Left ventricle myocardium superior (tissue), 1 donor: ENCODE data around the gene FKBP9. TPM values are rescaled to one million over a fixed set of nuclear protein-coding genes. Genes with fewer than 3 reads are reported as not detected.
"Not testable (repeated sequence)": the region's sequence is repeated elsewhere in the genome, so short reads cannot be mapped to it uniquely, and the experiment has no call there.

ENCODE experiments used
- ATAC-seq: fragments of 200-7000 bp; cut with Tn5 transposase; one replicate; pipeline ENCODE4 v1.9.1; 2020; ENCODE audit warnings: mild to moderate bottlenecking, moderate library complexity
- DNase-seq: peaks from one replicate; pipeline ENCODE4 v3.0.0-alpha.2; 2020
- intact Hi-C: fragments of 100-400 bp; cut with micrococcal nuclease; formaldehyde crosslinking; loops from one replicate; pipeline ENCODE4 v1.11.0; 2022
- total RNA-seq: library from RNA; stranded (reverse); fragmentation: NEBNext Ultra II Directional; extraction: Animal tissue kit (Norgen Biotek cat#: 25700); gene quantifications from one replicate; pipeline ENCODE4 v1.2.1, GENCODE V29; 2021
- donor health status: DM: no; HTN: yes; CAD: no; lungs with severe emphysema.

FKBP9 gene
- total RNA-seq, 1 donor from 2014 or later, result 143 TPM

- ATAC-seq (peak; percentile 94), DNase-seq (peak; percentile 52)
- intact Hi-C loops, result not testable (repeated sequence)
Observed at GRCh38 chr7:32998361-32999171, 41.3 kb downstream of the FKBP9 start.

GRCh38 chr7:32999380-32999779 lies 42.1 kb downstream of the FKBP9 start:
- ATAC-seq, DNase-seq, intact Hi-C loops: not testable (repeated sequence)

GRCh38 chr7:33003111-33003510 lies 45.9 kb downstream of the FKBP9 start:
- DNase-seq, ATAC-seq, intact Hi-C loops: not testable (repeated sequence)

- ATAC-seq, DNase-seq, intact Hi-C loops: not testable (repeated sequence)
Observed at GRCh38 chr7:33004104-33004616, 46.9 kb downstream of the FKBP9 start.

GRCh38 chr7:33005193-33005592 lies 48.0 kb downstream of the FKBP9 start:
- DNase-seq, intact Hi-C loops, ATAC-seq: not testable (repeated sequence)

GRCh38 chr7:33005690-33006089 lies 48.5 kb downstream of the FKBP9 start:
- intact Hi-C loops, DNase-seq, ATAC-seq: not testable (repeated sequence)

- DNase-seq, result no peak
- ATAC-seq, result no peak
- intact Hi-C loops, result no loop called here
Observed at GRCh38 chr7:33009734-33010133, 52.5 kb downstream of the FKBP9 start.

GRCh38 chr7:33012364-33012763 lies 55.1 kb downstream of the FKBP9 start:
- intact Hi-C loops, result no loop called here
- ATAC-seq, result no peak
- DNase-seq, result no peak

GRCh38 chr7:33024189-33024757 lies 67.0 kb downstream of the FKBP9 start:
- DNase-seq (no peak), ATAC-seq (no peak)
- intact Hi-C loops, result no loop called here

- DNase-seq, result no peak
- intact Hi-C loops, result no loop called here
- no peak for ATAC-seq
Observed at GRCh38 chr7:33035776-33036175, 78.5 kb downstream of the FKBP9 start.

GRCh38 chr7:33038639-33039038 lies 81.4 kb downstream of the FKBP9 start:
- intact Hi-C loops, result no loop called here
- DNase-seq (no peak), ATAC-seq (no peak)

- ATAC-seq, result peak; percentile 28
- intact Hi-C loops, result no loop called here
- DNase-seq, result no peak
Observed at GRCh38 chr7:33039257-33039902, 82.1 kb downstream of the FKBP9 start.

- ATAC-seq (peak; percentile 38), DNase-seq (no peak)
- intact Hi-C loops, result no loop called here
Observed at GRCh38 chr7:33039903-33040292, 82.7 kb downstream of the FKBP9 start.

- peak; percentile 82 for ATAC-seq
- intact Hi-C loops, result no loop called here
- DNase-seq, result no peak
Observed at GRCh38 chr7:33040803-33041516, 83.7 kb downstream of the FKBP9 start.

GRCh38 chr7:33041631-33042428 lies 84.6 kb downstream of the FKBP9 start:
- ATAC-seq (no peak), DNase-seq (no peak)
- intact Hi-C loops, result no loop called here

GRCh38 chr7:33043501-33044400 lies 86.5 kb downstream of the FKBP9 start:
- intact Hi-C loops, result no loop called here
- DNase-seq (no peak), ATAC-seq (peak; percentile 32)

- intact Hi-C loops, result no loop called here
- ATAC-seq (peak; percentile 64), DNase-seq (no peak)
Observed at GRCh38 chr7:33044401-33044718, 87.1 kb downstream of the FKBP9 start.

- no peak for ATAC-seq
- intact Hi-C loops, result no loop called here
Observed at GRCh38 chr7:33044986-33045385, 87.7 kb downstream of the FKBP9 start.

More at GRCh38 chr7:33044986-33045385, 87.7 kb downstream of the FKBP9 start:
- no peak for DNase-seq
